ENCODE results near the gene ANO2.

Gene ANO2

GRCh38 chr12:5915511-5915910 lies 29.5 kb downstream of the ANO2 start:
- H3K4me3 ChIP-seq (ENCODE audit: low read length): no peak overlapping the region
- TF ChIP-seq CTCF (conservative IDR thresholded peaks at IDR 0.05; ENCODE audit: low read length): no peak
- no peak for DNase-seq (ENCODE audit: low read depth)

- H3K4me3 ChIP-seq (ENCODE audit: low read length): no peak overlapping the region
- no peak for DNase-seq (ENCODE audit: low read depth)
- TF ChIP-seq CTCF (conservative IDR thresholded peaks at IDR 0.05; ENCODE audit: low read length): no peak
Measured at GRCh38 chr12:5914387-5915149, 30.5 kb downstream of the ANO2 start.

- no peak overlapping the region for H3K4me3 ChIP-seq (ENCODE audit: low read length)
Measured at GRCh38 chr12:5913387-5913786, 31.7 kb downstream of the ANO2 start.

GRCh38 chr12:5912437-5913334 lies 32.4 kb downstream of the ANO2 start:
- no peak for DNase-seq (ENCODE audit: low read depth)
- H3K4me3 ChIP-seq (ENCODE audit: low read length): no peak overlapping the region
- peak; percentile 24; the same call in 1 of the 2 replicates for TF ChIP-seq CTCF (conservative IDR thresholded peaks at IDR 0.05; ENCODE audit: low read length)

More at GRCh38 chr12:5913387-5913786, 31.7 kb downstream of the ANO2 start:
- no peak for TF ChIP-seq CTCF (conservative IDR thresholded peaks at IDR 0.05; ENCODE audit: low read length)
- DNase-seq (ENCODE audit: low read depth): no peak

- no peak for DNase-seq (ENCODE audit: low read depth)
- H3K4me3 ChIP-seq (ENCODE audit: low read length): no peak overlapping the region
- TF ChIP-seq CTCF (conservative IDR thresholded peaks at IDR 0.05; ENCODE audit: low read length): no peak
Measured at GRCh38 chr12:5912011-5912410, 33.0 kb downstream of the ANO2 start.

- no peak for DNase-seq (ENCODE audit: low read depth)
- no peak for TF ChIP-seq CTCF (conservative IDR thresholded peaks at IDR 0.05; ENCODE audit: low read length)
- no peak overlapping the region for H3K4me3 ChIP-seq (ENCODE audit: low read length)
Measured at GRCh38 chr12:5910790-5911548, 34.1 kb downstream of the ANO2 start.
